ENCODE measurements around the gene TAF8.
A peak's percentile ranks its signal among the peaks of the same experiment; 100 is the strongest.
"Not testable (repeated sequence)": the region's sequence is repeated elsewhere in the genome, so short reads cannot be mapped to it uniquely, and the experiment has no call there.

The TAF8 gene

DNA sequence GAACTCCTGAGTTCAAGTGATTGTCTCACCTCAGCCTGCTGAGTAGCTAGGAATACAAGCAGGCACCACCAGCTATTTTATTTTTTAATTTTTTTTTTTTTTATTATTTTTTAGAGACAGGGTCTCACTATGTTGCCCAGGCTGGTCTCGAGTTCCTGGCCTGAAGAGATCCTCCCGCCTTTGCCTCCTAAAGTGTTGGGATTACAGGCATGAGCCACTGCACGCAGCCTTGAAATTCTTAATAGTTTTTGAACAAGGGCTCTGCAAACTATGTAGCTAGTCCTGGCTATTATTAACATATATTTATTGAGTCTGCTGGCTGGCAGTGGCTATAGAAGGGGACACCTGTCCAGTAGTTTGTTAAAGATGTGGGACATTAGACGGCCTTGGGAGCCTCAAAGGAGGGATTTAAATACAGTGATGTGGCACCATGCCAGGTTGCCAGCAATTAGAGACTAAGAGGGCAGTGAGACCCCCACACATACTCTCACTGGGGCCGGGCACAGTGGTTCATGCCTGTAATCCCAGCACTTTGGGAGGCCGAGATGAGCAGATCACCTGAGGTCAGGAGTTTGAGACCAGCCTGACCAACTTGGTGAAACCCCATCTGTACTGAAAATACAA is 21.1 kb upstream of the TAF8 start:
- no peak for DNase-seq (ENCODE audit: low spot score)

DNA sequence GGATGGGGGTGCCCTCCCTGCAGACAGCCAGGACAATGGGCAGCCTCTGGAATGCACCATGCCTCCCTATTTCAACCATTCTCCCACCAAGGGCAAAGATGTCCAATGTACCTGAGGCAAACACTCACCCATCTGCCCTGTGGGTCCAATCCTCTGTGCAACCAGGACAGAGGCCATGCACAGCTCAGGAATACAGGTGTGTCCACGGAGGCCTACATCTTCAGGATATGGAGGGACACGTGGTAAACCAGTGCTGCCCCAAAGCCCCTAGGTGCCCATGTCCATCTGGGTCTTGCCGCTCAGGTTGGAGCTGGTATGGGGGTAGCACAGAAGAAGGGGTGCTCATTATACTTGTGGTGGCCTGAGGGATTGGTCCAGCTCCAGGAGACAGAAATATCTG is 20.4 kb upstream of the TAF8 start:
- DNase-seq (ENCODE audit: low spot score), result no peak

- DNase-seq (ENCODE audit: low spot score), result no peak
These were observed 19.5 kb upstream of the TAF8 start for GRCh38 chr6:42030585-42031506.

DNA sequence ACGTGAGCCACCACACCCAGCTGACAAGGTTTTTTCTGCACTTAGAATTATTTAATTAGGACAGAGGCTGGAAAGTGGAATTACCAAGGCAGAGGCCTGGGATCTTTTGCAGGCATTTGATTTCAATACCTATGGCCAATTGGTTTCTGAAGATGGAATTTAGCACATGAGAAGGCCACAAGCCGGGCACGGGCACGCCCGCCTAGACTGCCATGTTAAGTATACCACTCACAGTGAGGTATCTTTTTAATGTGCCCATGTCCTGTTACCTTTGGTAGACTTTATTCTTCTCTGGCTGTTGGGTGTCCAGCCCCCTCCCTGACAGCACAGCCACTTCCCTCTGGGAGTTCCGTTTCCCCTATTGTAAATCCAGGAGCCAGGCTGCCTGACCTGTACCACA is 18.0 kb upstream of the TAF8 start:
- DNase-seq (ENCODE audit: low spot score), result no peak

GRCh38 chr6:42037669-42038068 is 12.7 kb upstream of the TAF8 start:
- DNase-seq (ENCODE audit: low spot score), result not testable (repeated sequence)

DNA sequence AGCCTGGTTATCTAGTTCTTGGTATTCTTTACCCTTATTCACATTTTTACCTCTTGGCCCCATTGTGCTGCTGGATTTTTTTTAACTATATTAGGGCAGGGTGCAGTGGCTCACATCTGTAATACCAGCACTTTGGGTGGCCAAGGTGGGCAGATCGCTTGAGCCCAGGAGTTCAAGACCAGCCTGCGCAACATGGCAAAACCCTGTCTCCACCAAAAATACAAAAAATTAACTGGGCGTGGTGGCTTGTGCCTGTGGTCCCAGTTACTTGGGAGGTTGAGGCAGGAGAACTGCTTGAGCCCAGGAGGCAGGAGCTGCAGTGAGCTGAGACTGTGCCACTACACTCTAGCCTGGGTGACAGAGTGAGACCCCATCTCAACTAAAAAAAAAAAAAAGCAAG is 12.2 kb upstream of the TAF8 start:
- DNase-seq (ENCODE audit: low spot score), result no peak

DNA sequence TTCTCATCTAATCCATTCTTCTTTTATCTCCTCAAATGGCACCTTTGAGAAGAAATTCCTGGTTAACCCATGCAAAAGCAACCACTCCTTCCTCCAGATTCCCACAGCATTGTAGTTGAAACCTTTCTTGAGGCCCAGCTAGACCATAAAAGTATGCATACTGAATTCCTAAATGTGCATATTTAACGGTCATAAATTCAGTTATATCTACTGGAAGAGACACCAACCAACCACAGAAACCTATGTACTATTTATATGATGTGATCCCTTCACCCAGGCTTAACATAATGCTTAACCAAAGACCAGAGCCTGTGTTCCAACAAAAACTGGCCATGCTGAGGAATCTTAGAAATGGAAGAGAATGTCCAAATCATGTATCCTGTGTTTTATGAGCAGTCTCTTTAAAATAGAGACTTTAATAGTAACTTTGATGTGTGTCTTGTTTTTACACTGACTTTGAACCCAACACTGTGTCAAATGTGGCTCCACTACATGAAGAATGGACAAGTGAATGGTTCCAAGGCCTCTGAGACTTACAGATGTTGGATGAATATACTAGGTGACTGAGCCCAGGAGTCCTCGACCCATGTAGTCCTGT is 11.4 kb upstream of the TAF8 start:
- no peak for DNase-seq (ENCODE audit: low spot score)

DNA sequence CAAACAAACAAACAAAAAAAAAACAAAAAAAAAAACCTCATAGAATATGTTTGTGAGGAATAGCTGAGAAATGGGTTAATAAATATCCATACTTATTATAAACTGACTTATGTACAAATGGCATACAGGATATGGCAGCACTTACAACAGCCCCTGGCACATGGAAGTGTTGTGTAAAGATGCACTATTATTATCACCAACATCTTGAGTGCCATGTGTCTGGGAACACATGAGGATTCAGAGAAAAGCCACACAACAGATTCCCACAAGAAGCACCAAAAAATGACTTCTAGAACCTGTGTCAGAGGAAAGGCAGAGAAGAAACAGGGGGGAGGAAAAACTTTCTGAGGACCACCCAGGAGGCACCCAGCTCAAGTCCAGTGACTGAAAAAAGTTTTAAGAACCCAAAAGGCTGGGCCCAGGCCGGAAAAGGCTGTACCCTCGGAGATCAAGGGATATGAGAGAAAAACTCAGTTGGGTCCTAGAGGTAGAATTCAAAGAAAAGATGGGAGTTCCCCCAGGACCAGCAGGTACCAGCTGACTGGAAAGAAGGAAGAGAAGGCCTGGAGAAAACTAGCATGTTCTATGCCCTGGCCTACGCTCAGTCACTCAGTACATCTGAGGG is 9.4 kb upstream of the TAF8 start:
- DNase-seq (ENCODE audit: low spot score), result no peak

DNA sequence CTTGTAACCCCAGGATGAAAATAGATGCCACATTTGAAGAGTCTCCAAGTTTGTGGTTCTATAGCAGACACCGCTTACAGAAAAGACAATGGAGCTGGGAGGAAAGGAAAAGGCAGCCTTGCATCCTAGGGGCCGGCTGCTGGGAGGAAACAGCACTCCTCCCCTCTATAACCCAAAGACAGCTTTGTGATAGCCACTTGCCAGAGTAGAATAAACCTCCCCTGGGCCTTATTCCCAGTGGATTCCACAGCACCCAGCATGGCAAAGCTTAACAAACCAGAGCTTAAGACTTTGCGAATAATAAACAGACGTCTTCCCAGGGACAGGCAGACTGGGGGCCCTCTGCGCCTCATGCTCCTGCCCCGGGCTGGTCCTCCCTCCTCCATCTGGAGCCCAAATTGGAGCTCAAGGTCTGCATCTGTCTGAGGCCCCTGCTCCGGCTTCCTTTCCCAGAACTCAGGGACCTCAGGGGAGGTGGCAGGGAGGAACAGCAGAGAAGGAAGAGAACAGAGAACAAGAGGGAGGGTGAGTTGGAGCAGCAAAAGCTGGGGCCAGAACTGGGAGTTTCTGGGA is 8.8 kb upstream of the TAF8 start:
- DNase-seq (ENCODE audit: low spot score), result no peak

GRCh38 chr6:42042108-42042507 is 8.2 kb upstream of the TAF8 start:
- DNase-seq (ENCODE audit: low spot score), result no peak

GRCh38 chr6:42043787-42044475 is 6.4 kb upstream of the TAF8 start:
- DNase-seq (ENCODE audit: low spot score), result peak; percentile 81

DNA sequence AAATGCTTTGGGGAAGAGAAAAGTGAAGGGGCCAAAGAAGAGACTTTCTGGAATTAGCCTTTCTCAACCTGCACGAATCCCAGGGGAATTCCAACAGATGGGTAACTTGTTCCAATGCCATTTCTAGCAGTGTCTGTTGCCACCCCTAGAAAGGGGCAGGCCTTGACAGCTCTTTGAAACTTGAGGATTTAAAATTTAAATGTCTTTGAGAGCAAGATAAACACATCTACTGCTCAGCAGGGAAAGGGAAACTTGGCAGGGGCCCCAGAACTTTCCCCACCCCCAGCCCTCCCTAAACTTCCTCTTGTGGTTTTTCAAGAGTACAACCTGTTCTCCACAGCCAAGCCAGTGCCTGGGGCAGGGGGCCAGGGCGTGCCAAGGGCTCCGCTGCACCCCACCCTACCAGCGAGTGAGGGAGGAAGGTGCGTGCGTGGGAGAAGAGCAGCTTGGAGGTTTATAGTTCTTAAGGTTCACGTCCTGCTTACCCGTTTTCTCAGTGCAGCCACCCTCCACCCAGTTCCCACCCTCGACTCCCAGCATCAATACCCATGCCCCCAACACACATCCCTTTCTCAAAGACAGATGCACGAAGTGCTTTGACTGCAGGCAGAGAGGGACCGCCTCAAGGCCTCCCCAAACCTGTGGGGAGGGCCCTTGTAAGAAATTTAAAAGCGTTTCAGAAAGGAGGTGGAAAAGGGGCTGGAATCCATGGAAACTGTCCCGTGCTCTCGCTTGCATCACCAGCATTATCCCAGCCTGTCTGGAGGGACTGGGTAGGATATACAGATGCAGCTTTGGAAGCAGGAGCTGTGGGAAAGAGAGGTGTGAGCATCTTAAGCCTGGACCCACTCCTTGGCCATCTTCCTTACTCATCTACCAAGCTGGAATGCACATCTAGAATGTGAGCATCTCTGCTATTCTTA is 4.5 kb upstream of the TAF8 start:
- peak; percentile 67 for DNase-seq (ENCODE audit: low spot score)

GRCh38 chr6:42046464-42047212 is 3.7 kb upstream of the TAF8 start:
- no peak for DNase-seq (ENCODE audit: low spot score)

DNA sequence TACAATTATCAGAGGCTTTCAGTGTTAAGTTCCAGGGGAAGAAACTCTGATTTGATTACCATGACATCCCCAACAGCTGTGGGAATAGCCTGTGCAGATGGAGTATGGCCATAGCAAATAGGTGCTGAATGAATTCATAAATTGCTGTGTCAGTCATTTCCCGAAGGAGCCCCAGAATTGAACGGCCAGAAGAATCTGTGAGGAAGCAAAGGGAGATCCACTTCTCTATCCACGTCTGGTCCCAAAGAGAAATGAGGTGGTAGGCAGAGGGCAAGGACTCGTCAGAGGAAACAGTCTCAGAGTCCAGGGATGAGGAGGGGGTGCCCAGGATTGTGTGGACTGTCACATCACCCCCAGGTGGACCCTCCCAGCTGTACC is 3.1 kb upstream of the TAF8 start:
- DNase-seq (ENCODE audit: low spot score), result no peak

GRCh38 chr6:42047790-42048405 is 2.4 kb upstream of the TAF8 start:
- no peak for DNase-seq (ENCODE audit: low spot score)

DNA sequence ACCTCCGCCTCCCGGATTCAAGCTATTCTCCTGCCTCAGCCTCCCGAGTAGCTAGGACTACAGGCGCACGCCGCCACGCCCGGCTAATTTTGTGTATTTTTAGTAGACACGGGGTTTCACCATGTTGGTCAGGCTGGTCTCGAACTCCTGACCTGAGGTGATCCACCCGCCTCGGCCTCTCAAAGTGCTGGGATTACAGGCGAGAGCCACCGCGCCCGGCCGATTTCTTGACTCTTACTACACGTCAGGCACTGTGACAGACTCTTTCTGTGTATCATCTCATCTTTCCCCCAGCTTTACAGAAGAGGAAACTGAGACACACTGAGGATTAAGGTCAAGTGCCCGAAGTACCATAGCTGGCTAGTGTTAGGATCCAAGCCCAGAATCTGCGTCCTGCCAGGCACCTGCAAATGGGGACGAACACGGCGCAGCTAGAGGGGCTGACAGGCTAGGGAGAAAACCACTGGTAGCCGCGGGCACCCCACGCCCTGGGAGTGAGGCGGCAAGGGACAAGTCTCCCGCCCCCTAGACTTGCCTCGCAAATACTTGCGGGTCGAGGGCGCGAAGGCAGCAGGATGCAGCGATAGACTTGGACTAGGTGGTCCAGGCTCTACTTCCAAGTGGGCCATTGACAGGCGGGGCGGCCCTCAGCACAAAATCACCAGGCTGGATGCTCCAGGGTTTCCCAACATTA is 1.1 kb upstream of the TAF8 start:
- no peak for DNase-seq (ENCODE audit: low spot score)

DNA sequence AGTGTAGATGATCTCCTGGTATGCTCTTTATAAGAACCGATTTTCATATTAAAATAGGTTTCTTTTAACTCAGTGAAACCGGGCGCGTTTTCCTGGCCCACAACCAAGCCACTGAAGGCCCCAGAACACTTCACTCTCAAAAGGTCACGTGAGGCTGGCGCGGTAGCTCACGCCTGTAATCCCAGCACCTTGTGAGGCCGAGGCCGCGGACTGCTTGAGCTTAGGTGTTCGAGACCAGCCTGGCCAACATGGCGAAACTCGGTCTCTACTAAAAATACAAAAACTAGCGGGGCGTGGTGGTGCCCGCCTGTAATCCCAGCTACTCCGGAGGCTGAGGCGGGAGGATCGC is 402 bp upstream of the TAF8 start:
- no peak for DNase-seq (ENCODE audit: low spot score)

DNA sequence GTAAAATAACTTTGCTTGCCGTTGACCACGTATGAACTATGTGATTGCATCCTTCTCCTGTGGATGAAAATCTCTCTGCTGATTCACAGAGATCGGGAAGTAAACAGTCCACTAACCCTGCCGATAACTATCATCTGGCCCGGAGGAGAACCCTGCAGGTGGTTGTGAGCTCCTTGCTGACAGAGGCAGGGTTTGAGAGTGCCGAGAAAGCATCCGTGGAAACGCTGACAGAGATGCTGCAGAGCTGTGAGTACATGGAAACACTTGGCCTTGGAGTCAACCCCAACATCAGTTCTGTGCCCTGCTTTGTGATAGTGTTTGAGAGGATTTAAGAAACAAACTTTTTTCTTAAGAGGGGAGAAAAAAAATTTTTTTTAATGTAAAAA is 937 bp downstream of the TAF8 start:
- no peak for DNase-seq (ENCODE audit: low spot score)

DNA sequence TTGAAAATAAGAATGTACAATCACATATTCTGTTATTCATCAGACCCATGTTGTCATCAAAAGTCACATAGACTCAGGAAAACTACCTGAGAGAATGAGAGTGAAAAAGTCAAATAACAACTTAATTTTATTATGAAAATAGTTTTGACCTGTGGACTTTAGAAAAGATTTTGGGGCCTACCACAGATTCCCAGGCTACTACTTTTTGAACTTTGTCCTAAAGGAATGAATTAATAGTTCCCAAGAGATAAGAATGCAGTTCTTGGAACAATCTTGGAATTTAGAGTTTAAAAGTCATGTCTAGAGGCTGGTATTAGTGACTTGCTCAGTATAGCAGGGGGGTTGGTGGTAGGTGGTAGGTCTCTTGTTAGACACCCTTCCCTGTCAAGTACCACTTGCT is 3.3 kb downstream of the TAF8 start:
- DNase-seq (ENCODE audit: low spot score), result no peak

All from LoVo (cell line).